ENCODE measurements around the gene RGS10.

The RGS10 gene

GRCh38 chr10:119495021-119495505 lies 47.5 kb downstream of the RGS10 start:
- DNase-seq, result no peak

- no peak for DNase-seq
Measured at GRCh38 chr10:119494236-119495020, 48.1 kb downstream of the RGS10 start.

DNA sequence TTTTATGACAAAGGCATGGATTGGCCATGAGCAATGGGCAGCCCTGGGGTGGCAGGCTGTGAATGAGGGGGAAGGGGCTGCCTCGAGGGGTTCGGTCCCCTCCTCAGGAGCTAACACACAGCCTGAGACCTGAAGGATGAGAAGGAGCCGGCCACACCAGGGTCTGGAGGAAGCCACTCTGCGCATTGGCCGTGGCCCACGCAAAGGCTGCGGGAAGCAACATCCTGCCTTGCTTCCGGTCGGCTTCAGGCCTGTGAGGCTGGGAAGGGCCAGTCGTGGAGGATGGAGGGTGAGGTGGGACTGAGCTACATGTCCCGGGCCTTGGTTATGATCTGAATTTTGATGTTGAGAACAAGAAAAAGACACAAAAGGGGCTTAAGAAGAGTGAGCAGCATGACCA lies 49.4 kb downstream of the RGS10 start:
- DNase-seq, result no peak

DNA sequence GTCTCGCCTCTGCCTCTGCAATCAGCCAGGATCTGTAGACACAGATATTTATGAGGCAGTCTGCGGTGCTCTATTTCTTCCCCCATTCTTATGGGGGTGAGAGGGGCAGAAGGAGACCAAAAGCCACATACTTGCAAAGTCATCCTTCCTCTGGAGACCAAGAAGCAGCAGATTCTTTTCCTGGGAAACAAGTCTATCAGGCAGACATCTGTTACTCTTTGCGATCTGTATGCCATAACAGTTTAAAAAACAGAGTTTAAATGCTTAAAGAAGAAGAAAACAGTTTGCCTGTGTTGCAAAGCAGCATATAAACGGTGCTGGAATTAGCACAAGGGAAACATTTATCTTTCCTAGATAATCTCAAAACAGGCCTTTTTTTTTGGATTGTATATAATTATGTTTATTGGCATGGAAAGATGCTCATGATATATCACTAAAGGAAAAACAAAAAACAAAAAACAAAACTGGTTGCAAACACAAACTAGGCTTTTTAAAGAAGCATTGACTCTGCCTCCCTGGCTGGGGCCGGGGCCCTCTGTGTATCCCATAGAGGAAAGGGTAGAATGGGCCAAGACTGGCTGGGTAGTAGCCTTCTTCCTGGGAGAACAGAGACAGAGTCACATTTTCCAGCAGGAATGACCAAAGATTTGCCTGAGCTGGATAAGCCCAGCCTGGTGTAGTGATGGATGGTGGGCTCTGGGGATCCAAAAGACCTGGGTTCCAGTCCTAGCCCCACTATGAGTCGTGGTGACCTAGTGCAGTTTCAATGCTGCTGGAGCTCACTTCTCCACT lies 50.4 kb downstream of the RGS10 start:
- no peak for DNase-seq

GRCh38 chr10:119489991-119490326 lies 52.6 kb downstream of the RGS10 start:
- DNase-seq, result no peak

- no peak for DNase-seq
Measured at GRCh38 chr10:119488675-119489074, 53.8 kb downstream of the RGS10 start.

- DNase-seq, result no peak
Measured at GRCh38 chr10:119483839-119484238, 58.7 kb downstream of the RGS10 start.

DNA sequence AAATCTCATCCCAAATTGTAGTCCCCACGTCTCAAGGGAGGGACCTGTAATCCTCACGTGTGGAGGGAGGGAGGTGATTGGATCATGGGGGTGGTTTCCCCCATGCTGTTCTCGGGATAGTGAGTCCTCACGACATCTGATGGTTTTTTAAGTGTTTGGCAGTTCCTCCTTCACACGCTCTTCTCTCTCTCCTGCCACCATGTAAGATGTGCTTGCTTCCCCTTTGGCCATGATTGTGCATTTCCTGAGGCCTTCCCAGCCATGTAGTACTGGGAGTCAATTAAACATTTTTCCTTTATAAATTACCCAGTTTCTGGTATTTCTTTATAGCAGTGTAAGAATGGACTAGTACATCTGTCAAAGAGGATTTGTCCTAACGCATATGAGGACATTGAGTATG lies 59.5 kb downstream of the RGS10 start:
- DNase-seq, result no peak

DNA sequence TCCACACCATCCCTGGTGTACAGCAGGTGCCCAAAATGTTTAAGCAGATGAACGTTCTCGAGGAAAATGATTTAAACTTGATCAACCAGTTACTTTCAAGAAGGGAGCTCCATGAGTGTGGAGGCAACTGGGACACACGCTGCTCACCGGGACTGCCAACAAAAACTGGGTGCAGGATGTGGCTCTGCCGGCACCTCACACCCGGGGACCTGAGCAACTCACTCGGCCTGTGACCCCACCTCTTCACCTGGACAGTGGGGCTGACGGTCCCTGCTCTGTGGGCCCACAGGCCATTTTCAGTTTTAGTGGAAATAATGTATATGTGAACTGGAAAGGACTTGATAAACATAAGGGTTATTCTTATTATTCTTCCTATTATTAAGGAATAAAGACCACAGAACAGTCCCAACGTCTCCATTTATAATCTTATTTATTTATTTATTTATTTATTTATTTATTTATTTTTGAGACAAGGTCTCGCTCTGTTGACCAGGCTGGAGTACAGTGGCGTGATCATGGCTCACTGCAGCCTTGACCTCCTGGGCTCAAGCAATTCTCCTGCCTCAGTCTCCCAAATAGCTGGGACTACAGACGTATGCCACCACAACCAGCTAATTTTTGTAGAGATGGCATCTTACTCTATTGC lies 60.6 kb downstream of the RGS10 start:
- DNase-seq, result no peak

GRCh38 chr10:119480667-119481066 lies 61.9 kb downstream of the RGS10 start:
- DNase-seq, result no peak

GRCh38 chr10:119479532-119479931 lies 63.0 kb downstream of the RGS10 start:
- no peak for DNase-seq

DNA sequence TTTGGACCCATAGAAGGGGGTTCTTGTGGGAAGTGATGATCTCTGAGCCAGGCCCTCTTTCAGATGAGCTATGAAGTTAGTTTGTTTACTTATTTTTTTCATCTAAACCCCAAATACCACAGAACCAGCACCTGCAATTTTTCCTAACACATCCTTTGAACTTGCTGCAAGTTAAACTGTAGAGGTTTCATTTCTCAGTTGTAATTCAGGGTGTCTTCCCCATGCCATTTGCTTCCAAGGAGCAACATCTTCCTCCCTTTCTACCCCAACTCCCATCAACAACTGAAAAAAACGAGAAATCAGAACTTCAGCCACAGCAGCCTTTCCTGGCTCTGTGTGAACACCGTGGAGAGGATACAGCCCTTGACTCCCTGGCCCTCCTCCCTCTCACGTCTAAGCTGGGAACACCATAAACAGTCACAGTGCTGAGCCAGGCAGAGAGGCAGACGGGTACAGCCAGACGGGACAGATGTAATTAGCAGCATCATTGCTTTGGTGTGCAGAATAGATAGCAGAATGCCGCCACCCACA lies 63.6 kb downstream of the RGS10 start:
- DNase-seq, result no peak

DNA sequence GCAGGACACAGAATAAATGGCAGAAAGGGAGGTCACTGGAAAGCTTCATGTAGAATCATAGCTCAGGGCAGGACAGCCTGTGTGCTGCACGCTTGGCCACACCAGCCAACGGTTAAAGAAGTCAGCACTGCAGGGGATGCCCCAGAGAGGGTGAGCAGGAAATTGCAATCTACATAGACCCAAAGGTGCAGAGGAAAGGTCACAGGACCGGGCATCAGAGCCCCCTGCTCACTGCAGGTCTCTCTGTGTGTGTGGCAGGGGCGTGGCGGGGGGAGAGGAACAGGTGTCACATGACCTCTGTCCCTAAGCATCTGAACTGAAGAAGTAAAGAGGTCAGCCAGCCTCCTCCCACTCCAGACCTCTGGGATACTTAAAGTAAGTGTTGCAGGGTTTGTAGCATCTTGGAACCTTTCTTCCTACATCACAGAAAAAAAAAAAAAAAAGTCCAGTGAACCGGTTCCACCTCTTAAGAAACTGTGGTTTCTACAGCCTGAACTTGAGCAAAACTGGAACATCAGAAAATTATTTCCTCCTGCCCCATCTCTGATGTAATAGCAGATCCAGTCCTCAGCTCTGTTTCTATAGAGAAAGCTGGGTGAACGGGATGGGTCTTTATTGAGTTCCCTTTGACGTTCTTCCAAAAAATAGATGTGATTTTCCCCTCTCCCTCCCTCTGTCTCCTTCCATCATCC lies 64.3 kb downstream of the RGS10 start:
- no peak for DNase-seq

DNA sequence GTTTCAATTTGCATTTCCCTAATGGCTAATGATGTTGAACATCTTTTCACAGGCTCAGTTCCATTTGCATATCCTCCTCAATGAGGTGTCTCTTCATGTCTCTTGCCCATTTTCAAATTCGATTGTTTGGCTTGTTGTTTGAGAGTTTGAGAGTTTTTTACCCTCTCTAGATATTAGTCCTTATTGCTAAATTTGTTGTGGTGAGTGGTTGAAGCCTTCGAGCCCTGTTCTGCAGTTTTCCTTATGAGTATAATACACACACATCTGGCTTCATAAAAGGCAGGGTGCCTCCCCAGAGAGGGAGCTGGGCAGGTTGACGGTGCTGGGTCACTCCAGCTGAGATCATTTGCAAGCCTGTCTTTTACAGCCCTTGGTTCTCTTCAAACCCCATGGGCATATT lies 65.1 kb downstream of the RGS10 start:
- no peak for DNase-seq

- DNase-seq, result no peak
Measured at GRCh38 chr10:119474606-119475005, 67.9 kb downstream of the RGS10 start.

GRCh38 chr10:119473771-119474170 lies 68.7 kb downstream of the RGS10 start:
- no peak for DNase-seq

GRCh38 chr10:119470920-119471702 lies 71.4 kb downstream of the RGS10 start:
- DNase-seq, result no peak

DNA sequence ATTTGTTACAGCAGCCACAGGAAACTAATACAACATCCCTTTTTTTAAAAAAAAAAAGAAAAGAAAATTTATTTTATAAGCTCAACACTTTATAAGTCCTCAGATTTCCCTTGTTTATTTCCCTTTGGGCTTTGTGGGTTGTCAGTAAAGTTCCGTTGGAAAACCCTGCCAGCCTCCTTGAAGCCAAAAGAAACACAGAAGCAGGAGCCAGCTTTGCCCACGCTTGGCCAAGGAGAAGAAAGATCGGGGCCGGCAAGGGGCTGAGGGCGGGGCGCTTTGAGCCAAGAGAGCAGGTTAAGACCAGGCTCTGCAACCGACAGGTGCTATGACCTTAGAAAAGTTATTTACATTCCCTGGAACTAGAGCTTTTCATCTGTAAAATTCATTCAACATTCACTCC lies 72.7 kb downstream of the RGS10 start:
- DNase-seq, result no peak

GRCh38 chr10:119469325-119469707 lies 73.2 kb downstream of the RGS10 start:
- DNase-seq, result no peak

DNA sequence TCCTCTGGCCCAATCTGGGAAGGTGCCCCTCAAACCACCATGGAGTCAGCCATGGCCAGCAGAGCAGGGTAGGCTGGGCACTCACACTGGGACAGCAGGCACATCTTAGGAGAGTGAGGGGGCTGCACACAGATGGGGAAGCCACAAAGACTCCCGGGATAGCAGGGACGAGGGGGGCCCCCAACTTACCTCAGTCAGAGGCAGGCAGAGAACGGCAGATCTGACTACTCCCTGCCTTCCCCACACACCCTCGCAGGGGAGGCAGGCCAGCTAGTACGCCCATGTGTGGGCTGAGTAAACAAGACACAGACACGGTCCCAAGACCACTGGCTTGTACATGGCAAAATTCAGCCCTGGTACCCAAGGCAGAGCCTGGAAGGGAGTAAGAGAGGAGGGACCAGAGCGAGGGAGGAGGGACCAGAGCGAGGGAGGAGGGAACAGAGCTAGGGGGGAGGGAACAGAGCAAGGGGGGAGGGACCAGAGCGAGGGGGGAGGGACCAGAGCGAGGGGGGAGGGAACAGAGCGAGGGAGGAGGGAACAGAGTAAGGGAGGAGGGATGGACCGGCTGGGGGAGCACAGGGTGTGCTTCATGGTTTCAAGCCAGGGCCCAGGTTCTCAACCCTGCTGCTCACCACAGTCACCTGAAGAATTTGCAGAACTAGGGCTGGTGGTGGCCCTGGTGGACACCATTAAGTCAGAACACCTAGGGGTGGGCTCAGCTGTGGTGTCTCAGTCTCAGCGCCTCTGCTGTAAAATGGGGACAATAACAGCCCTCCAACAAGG lies 73.8 kb downstream of the RGS10 start:
- no peak for DNase-seq

DNA sequence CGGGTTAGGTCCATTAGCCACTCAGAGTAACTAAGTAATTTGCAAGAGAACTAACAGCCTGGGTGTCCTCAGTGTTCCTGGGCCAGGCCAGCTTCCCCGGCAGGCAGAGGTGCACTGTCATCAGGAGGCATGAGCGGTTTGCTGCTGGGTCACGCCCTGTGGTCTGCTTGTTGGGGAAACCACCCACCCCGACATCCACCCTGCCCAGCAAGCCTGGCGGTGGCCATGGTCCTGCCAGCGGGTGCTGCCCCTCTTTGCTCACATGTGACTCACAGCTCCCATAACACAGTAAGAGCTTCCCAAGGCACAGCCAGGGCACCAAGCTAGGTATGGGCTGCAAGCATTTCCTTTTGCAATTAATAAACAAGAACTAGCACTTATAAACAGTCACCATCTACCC lies 75.9 kb downstream of the RGS10 start:
- DNase-seq, result no peak
